Measurements from ENCODE around the gene LAMB2. TPM values are rescaled to one million over a fixed set of nuclear protein-coding genes. Genes with fewer than 3 reads are reported as not detected.

LAMB2 gene
- total RNA-seq, 4 donors from 2014 or later: 578 to 980 (median 645) TPM

GRCh38 chr3:49120438-49121131 is 12.3 kb downstream of the LAMB2 start, which contains the start of gene USP19:
Gene USP19 (minus strand): TSS chr3:49120823. CDS start chr3:49119145, 1,678 bp downstream.
- peak; percentile 96 for ATAC-seq
- no peaks in the 10 kb centered on the region for H3K27me3 ChIP-seq
- peak; percentile 90 to 91 for TF ChIP-seq POLR2A (IDR thresholded peaks at IDR 0.05)
- peak; percentile 97 for TF ChIP-seq POLR2AphosphoS5 (IDR thresholded peaks at IDR 0.05)
- TF ChIP-seq, protein P1, sequence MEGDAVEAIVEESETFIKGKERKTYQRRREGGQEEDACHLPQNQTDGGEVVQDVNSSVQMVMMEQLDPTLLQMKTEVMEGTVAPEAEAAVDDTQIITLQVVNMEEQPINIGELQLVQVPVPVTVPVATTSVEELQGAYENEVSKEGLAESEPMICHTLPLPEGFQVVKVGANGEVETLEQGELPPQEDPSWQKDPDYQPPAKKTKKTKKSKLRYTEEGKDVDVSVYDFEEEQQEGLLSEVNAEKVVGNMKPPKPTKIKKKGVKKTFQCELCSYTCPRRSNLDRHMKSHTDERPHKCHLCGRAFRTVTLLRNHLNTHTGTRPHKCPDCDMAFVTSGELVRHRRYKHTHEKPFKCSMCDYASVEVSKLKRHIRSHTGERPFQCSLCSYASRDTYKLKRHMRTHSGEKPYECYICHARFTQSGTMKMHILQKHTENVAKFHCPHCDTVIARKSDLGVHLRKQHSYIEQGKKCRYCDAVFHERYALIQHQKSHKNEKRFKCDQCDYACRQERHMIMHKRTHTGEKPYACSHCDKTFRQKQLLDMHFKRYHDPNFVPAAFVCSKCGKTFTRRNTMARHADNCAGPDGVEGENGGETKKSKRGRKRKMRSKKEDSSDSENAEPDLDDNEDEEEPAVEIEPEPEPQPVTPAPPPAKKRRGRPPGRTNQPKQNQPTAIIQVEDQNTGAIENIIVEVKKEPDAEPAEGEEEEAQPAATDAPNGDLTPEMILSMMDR (IDR thresholded peaks at IDR 0.05): peak in 2 of 4 experiments; percentile 6 to 8
- TF ChIP-seq EP300 (IDR thresholded peaks at IDR 0.05): no peak
- 10% methylated on average over 2 of the region's 70 CpGs; no CpG with 5 or more reads in 1 of the 2 donors for WGBS, 2 donors (ENCODE audit: low coverage in 1 of 2)
- H3K4me1 ChIP-seq: peaks cover 0 to 44% (median 13%) of the 10 kb centered on the region in 3 donors
- peaks cover 4 to 83% of the 10 kb centered on the region in 2 donors for H3K36me3 ChIP-seq
- H3K9me3 ChIP-seq: no peaks in the 10 kb centered on the region
- peak within 1 kb of the TSS; percentile 85 to 98 (median 96) for H3K27ac ChIP-seq
- H3K4me3 ChIP-seq: peak within 1 kb of the TSS; percentile 83 to 97

DNA sequence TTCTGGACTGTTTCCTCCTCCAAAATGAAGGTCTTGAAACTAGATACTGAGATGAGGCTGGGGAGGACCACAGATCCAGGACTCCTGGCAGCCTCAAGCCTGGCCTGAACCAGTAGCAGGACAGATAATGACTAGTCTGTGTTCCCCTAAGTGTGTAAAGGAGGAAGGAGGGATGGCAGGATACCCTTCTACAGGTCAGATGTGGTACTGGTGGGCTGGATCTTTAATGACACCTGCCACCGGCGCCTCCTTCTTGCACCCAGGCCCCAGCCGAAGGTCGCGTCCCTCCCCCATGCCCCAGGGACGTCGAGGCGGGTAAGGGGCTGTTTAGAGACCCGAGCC is 12.8 kb downstream of the LAMB2 start:
- peaks cover 0 to 44% (median 13%) of the 10 kb centered on the region in 3 donors for H3K4me1 ChIP-seq
- H3K27me3 ChIP-seq: no peaks in the 10 kb centered on the region
- H3K27ac ChIP-seq: peak overlapping the region; percentile 85 to 98 (median 96)
- no peak for ATAC-seq
- no peaks in the 10 kb centered on the region for H3K9me3 ChIP-seq
- WGBS, 2 donors (ENCODE audit: low coverage in 1 of 2): 8% methylated on average over 2 of the region's 9 CpGs; no CpG with 5 or more reads in 1 of the 2 donors
- peak overlapping the region; percentile 83 to 97 for H3K4me3 ChIP-seq
- TF ChIP-seq POLR2AphosphoS5 (IDR thresholded peaks at IDR 0.05) (no peak), POLR2A (IDR thresholded peaks at IDR 0.05) (no peak), EP300 (IDR thresholded peaks at IDR 0.05) (no peak)
- TF ChIP-seq, protein P1 (IDR thresholded peaks at IDR 0.05): no peak
- peaks cover 4 to 83% of the 10 kb centered on the region in 2 donors for H3K36me3 ChIP-seq

GRCh38 chr3:49119439-49119838 is 13.4 kb downstream of the LAMB2 start:
- peak overlapping the region; percentile 85 to 98 (median 96) for H3K27ac ChIP-seq
- TF ChIP-seq, protein P1 (IDR thresholded peaks at IDR 0.05): no peak
- TF ChIP-seq POLR2A (IDR thresholded peaks at IDR 0.05) (no peak), POLR2AphosphoS5 (IDR thresholded peaks at IDR 0.05) (no peak), EP300 (IDR thresholded peaks at IDR 0.05) (no peak)
- H3K36me3 ChIP-seq: peaks cover 4 to 83% of the 10 kb centered on the region in 2 donors
- peak overlapping the region in 1 of 2 donors; percentile 97 for H3K4me3 ChIP-seq
- no CpG with 5 or more reads among the region's 3 CpGs for WGBS, 2 donors (ENCODE audit: low coverage in 1 of 2)
- no peaks in the 10 kb centered on the region for H3K9me3 ChIP-seq
- ATAC-seq: no peak
- H3K4me1 ChIP-seq: peaks cover 0 to 44% (median 13%) of the 10 kb centered on the region in 3 donors
- no peaks in the 10 kb centered on the region for H3K27me3 ChIP-seq

DNA sequence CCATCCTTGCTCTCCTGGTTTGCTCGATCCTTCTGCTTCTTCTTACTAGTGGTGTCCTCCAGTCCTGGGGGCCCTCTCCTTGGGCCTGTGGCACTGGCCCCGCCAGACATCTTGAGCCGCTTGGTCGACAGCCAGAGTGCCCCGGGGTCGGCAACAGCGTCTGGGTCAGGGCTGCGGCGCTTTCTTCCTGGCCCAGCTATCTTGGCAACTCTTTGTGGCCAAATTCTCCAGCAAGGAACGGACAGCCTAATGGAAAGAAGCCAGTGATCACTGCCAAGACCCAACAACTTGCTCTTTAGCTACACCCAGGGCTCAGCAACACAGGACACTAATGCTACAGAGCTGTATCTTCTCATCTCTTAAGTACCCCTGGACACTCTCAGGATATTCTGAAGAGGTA is 13.8 kb downstream of the LAMB2 start:
- Histone ChIP-seq H3K36me3 (peaks cover 4 to 83% of the 10 kb centered on the region in 2 donors), H3K27me3 (no peaks in the 10 kb centered on the region), H3K4me3 (no peak overlapping the region), H3K9me3 (no peaks in the 10 kb centered on the region), H3K27ac (peak overlapping the region in 3 of 4 donors; percentile 96 to 98 (median 97)), H3K4me1 (peaks cover 0 to 44% (median 13%) of the 10 kb centered on the region in 3 donors)
- TF ChIP-seq POLR2A (IDR thresholded peaks at IDR 0.05): no peak
- TF ChIP-seq POLR2AphosphoS5 (IDR thresholded peaks at IDR 0.05): no peak
- TF ChIP-seq, protein P1 (IDR thresholded peaks at IDR 0.05): no peak
- no peak for TF ChIP-seq EP300 (IDR thresholded peaks at IDR 0.05)
- 59% methylated on average over 8 of the region's 10 CpGs; no CpG with 5 or more reads in 1 of the 2 donors for WGBS, 2 donors (ENCODE audit: low coverage in 1 of 2)
- ATAC-seq: no peak
